Inflammatory macrophage treated with lipopolysaccharide for 1 hour (primary cell): Measurements from ENCODE around the gene MEX3B.
"Not testable (repeated sequence)": the region's sequence is repeated elsewhere in the genome, so short reads cannot be mapped to it uniquely, and the experiment has no call there.

Experiments
- DNase-seq, 2 donors: peaks; one replicate each; pipeline ENCODE4 v3.0.0-alpha.2; 2020 to 2022

Gene MEX3B

GRCh38 chr15:81995081-81995480 lies 50.7 kb downstream of the MEX3B start:
- not testable (repeated sequence) for DNase-seq

DNA sequence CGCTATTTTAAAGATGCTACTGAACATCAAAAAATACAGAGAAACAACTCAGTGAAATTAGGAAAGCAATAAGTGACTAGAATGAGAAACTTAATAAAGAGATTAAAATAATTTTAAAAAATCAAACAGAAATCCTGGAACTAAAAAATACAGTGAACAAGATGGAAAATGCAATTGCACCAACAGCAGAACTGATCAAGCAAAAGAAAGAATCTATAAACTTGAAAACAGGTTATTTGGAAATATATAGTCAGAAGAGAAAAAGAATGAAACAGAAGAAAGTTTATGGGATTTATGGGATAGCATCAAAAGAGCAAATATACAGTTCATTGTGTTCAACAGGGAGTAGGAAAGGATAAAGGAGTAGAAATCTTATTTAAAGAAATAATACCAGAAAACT lies 53.3 kb downstream of the MEX3B start:
- no peak for DNase-seq
